SJCRH30 (cell line): ENCODE measurements around the gene TMEM131. TPM values are rescaled to one million over a fixed set of nuclear protein-coding genes. Genes with fewer than 3 reads are reported as not detected.
"Not testable (repeated sequence)": the region's sequence is repeated elsewhere in the genome, so short reads cannot be mapped to it uniquely, and the experiment has no call there.

Source experiments
- DNase-seq, 2 experiments: peaks; one replicate each; pipeline ENCODE4 v3.0.0-alpha.2; 2015 to 2020
- H3K27ac ChIP-seq: fragments of 250-450 bp; sonication (Bioruptor Pico); 2 replicates; pipeline ENCODE4 v1.5.1; 2020; ENCODE audit warnings: mild to moderate bottlenecking, moderate library complexity
- H3K27me3 ChIP-seq: fragments of 250-450 bp; sonication (Bioruptor Pico); 2 replicates; pipeline ENCODE4 v1.5.1; 2020; ENCODE audit warnings: mild to moderate bottlenecking, moderate library complexity
- H3K36me3 ChIP-seq: fragments of 250-450 bp; sonication (Bioruptor Pico); 2 replicates; pipeline ENCODE4 v1.5.1; 2020; ENCODE audit warnings: mild to moderate bottlenecking, moderate library complexity
- H3K4me1 ChIP-seq: fragments of 250-450 bp; sonication (Bioruptor Pico); 2 replicates; pipeline ENCODE4 v1.5.1; 2020; ENCODE audit warnings: mild to moderate bottlenecking, moderate library complexity
- H3K4me3 ChIP-seq: fragments of 250-450 bp; sonication (Bioruptor Pico); 2 replicates; pipeline ENCODE4 v1.5.1; 2020; ENCODE audit warnings: mild to moderate bottlenecking, moderate library complexity
- H3K9me3 ChIP-seq: fragments of 250-450 bp; sonication (Bioruptor Pico); replicated peaks from 2 replicates; pipeline ENCODE4 v1.5.1; 2020; ENCODE audit warnings: mild to moderate bottlenecking, moderate library complexity
- total RNA-seq: library from RNA; depleted of rRNA; stranded (reverse); fragments of >200 nt; shearing (Covaris generic); gene quantifications from 2 replicates; pipeline ENCODE4 v1.2.3, GENCODE V29; 2014

The TMEM131 gene
- total RNA-seq, 1 experiment from 2014 or later, result 29.7 TPM

- Histone ChIP-seq H3K36me3 (no peaks in the 10 kb centered on the region), H3K27ac (peak overlapping the region; percentile 8; the same call in 1 of the 2 replicates), H3K9me3 (no peaks in the 10 kb centered on the region), H3K27me3 (no peaks in the 10 kb centered on the region), H3K4me1 (peaks cover 5% of the 10 kb centered on the region; the same call in 1 of the 2 replicates), H3K4me3 (no peak overlapping the region)
- no peak for DNase-seq
Observed at GRCh38 chr2:97911206-97911921, 84.4 kb downstream of the TMEM131 start.

- Histone ChIP-seq H3K9me3 (no peaks in the 10 kb centered on the region), H3K36me3 (0 out of 2 replicates have a peak, but pooled peaks cover 2% of the 10 kb centered on the region), H3K4me1 (peaks cover 5% of the 10 kb centered on the region; the same call in 1 of the 2 replicates), H3K4me3 (no peak overlapping the region), H3K27me3 (no peaks in the 10 kb centered on the region), H3K27ac (peak overlapping the region; percentile 8; the same call in 1 of the 2 replicates)
- DNase-seq, result peak in 1 of 2 experiments; percentile 18
Observed at GRCh38 chr2:97910403-97911205, 85.1 kb downstream of the TMEM131 start.

- Histone ChIP-seq H3K4me1 (peaks cover 5% of the 10 kb centered on the region; the same call in 1 of the 2 replicates), H3K27ac (no peak overlapping the region), H3K27me3 (no peaks in the 10 kb centered on the region), H3K36me3 (0 out of 2 replicates have a peak, but pooled peaks cover 2% of the 10 kb centered on the region), H3K9me3 (no peaks in the 10 kb centered on the region), H3K4me3 (no peak overlapping the region)
- no peak for DNase-seq
Observed at GRCh38 chr2:97908208-97908676, 87.5 kb downstream of the TMEM131 start.

- Histone ChIP-seq H3K36me3 (0 out of 2 replicates have a peak, but pooled peaks cover 2% of the 10 kb centered on the region), H3K4me1 (peaks cover 5% of the 10 kb centered on the region; the same call in 1 of the 2 replicates), H3K4me3 (no peak overlapping the region), H3K27me3 (no peaks in the 10 kb centered on the region), H3K27ac (no peak overlapping the region), H3K9me3 (no peaks in the 10 kb centered on the region)
- no peak for DNase-seq
Observed at GRCh38 chr2:97907369-97908100, 88.2 kb downstream of the TMEM131 start.

GRCh38 chr2:97906307-97906706 lies 89.4 kb downstream of the TMEM131 start:
- Histone ChIP-seq H3K27ac (no peak overlapping the region), H3K4me1 (peaks cover 5% of the 10 kb centered on the region), H3K4me3 (no peak overlapping the region), H3K27me3 (no peaks in the 10 kb centered on the region), H3K36me3 (0 out of 2 replicates have a peak, but pooled peaks cover 2% of the 10 kb centered on the region), H3K9me3 (no peaks in the 10 kb centered on the region)
- no peak for DNase-seq

GRCh38 chr2:97905294-97905693 lies 90.5 kb downstream of the TMEM131 start:
- Histone ChIP-seq H3K9me3 (no peaks in the 10 kb centered on the region), H3K4me1 (peaks cover 15% of the 10 kb centered on the region), H3K4me3 (no peak overlapping the region), H3K27ac (no peak overlapping the region), H3K36me3 (0 out of 2 replicates have a peak, but pooled peaks cover 2% of the 10 kb centered on the region), H3K27me3 (no peaks in the 10 kb centered on the region; the same call in 1 of the 2 replicates)
- DNase-seq, result no peak

GRCh38 chr2:97901862-97902261 lies 93.9 kb downstream of the TMEM131 start:
- H3K4me1 ChIP-seq, result peaks cover 12% of the 10 kb centered on the region
- H3K9me3 ChIP-seq, result no peaks in the 10 kb centered on the region
- DNase-seq, result no peak
- no peaks in the 10 kb centered on the region; the same call in 1 of the 2 replicates for H3K27me3 ChIP-seq
- H3K27ac ChIP-seq, result no peak overlapping the region
- H3K36me3 ChIP-seq, result 0 out of 2 replicates have a peak, but pooled peaks cover 2% of the 10 kb centered on the region
- H3K4me3 ChIP-seq, result no peak overlapping the region

GRCh38 chr2:97900806-97901205 lies 94.9 kb downstream of the TMEM131 start:
- no peaks in the 10 kb centered on the region; the same call in 1 of the 2 replicates for H3K27me3 ChIP-seq
- peak overlapping the region; percentile 21; the same call in 1 of the 2 replicates for H3K27ac ChIP-seq
- H3K4me1 ChIP-seq, result peaks cover 12% of the 10 kb centered on the region
- DNase-seq, result peak in 1 of 2 experiments; percentile 34
- no peaks in the 10 kb centered on the region for H3K9me3 ChIP-seq
- no peak overlapping the region for H3K4me3 ChIP-seq
- H3K36me3 ChIP-seq, result peaks cover 2% of the 10 kb centered on the region; the same call in 1 of the 2 replicates

GRCh38 chr2:97893042-97893441 lies 102.7 kb downstream of the TMEM131 start:
- H3K27ac ChIP-seq, H3K9me3 ChIP-seq, H3K4me1 ChIP-seq, H3K36me3 ChIP-seq, H3K27me3 ChIP-seq, H3K4me3 ChIP-seq, DNase-seq: not testable (repeated sequence)

- Histone ChIP-seq H3K9me3 (no peaks in the 10 kb centered on the region), H3K4me3 (no peak overlapping the region), H3K27me3 (no peaks in the 10 kb centered on the region), H3K4me1 (no peaks in the 10 kb centered on the region), H3K36me3 (peaks cover 15% of the 10 kb centered on the region), H3K27ac (no peak overlapping the region)
- DNase-seq, result no peak
Observed at GRCh38 chr2:97891611-97892010, 104.1 kb downstream of the TMEM131 start.

- no peak for DNase-seq
- 0 out of 2 replicates have a peak, but pooled peaks cover 8% of the 10 kb centered on the region for H3K9me3 ChIP-seq
- H3K36me3 ChIP-seq, result peaks cover 30% of the 10 kb centered on the region
- H3K27me3 ChIP-seq, result no peaks in the 10 kb centered on the region
- no peak overlapping the region for H3K4me3 ChIP-seq
- H3K4me1 ChIP-seq, result no peaks in the 10 kb centered on the region
- no peak overlapping the region for H3K27ac ChIP-seq
Observed at GRCh38 chr2:97889156-97889555, 106.6 kb downstream of the TMEM131 start.

- H3K36me3 ChIP-seq, result peaks cover 31% of the 10 kb centered on the region
- H3K27me3 ChIP-seq, result no peaks in the 10 kb centered on the region
- H3K4me1 ChIP-seq, result no peaks in the 10 kb centered on the region
- DNase-seq, result peak in 1 of 2 experiments; percentile 12
- no peak overlapping the region for H3K27ac ChIP-seq
- no peak overlapping the region for H3K4me3 ChIP-seq
- H3K9me3 ChIP-seq, result 0 out of 2 replicates have a peak, but pooled peaks cover 8% of the 10 kb centered on the region
Observed at GRCh38 chr2:97885841-97886240, 109.9 kb downstream of the TMEM131 start.

- Histone ChIP-seq H3K36me3 (peaks cover 7% of the 10 kb centered on the region; the same call in 1 of the 2 replicates), H3K4me1 (no peaks in the 10 kb centered on the region), H3K4me3 (no peak overlapping the region), H3K27me3 (no peaks in the 10 kb centered on the region), H3K27ac (no peak overlapping the region), H3K9me3 (peaks cover 4% of the 10 kb centered on the region; the same call in 1 of the 2 replicates)
- DNase-seq, result no peak
Observed at GRCh38 chr2:97880334-97880733, 115.4 kb downstream of the TMEM131 start.

GRCh38 chr2:97878865-97879264 lies 116.9 kb downstream of the TMEM131 start:
- Histone ChIP-seq H3K36me3 (0 out of 2 replicates have a peak, but pooled peaks cover 2% of the 10 kb centered on the region), H3K9me3 (peaks cover 10% of the 10 kb centered on the region), H3K4me3 (no peak overlapping the region), H3K27me3 (no peaks in the 10 kb centered on the region), H3K4me1 (no peaks in the 10 kb centered on the region), H3K27ac (no peak overlapping the region)
- no peak for DNase-seq
